ENCODE measurements around the gene COX8C. TPM values are rescaled to one million over a fixed set of nuclear protein-coding genes. Genes with fewer than 3 reads are reported as not detected.

The COX8C gene
- total RNA-seq, 6 experiments from 2014 or later, result not detected

DNA sequence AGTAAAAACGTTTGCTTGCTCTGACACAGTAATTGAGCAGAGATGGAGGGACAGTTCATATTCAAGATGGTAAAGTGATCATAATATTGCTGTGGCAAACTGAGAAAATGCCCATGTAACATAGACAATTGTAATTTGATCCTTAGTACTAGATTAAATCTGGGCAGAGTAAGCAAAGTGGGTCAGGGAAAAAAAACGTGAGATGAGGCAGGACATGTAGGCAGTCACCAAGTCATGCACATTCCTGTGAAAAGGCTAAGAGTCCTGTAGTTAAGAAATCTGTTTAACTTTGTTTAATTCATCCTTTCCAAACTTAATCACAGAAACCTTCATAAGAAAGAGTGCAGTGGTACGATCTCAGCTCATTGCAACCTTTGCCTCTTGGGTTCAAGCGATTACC, 30.3 kb upstream of the COX8C start:
- intact Hi-C loops (cut with DNase I), result no loop called here
- no peak overlapping the region for H3K27ac ChIP-seq
- H3K4me3 ChIP-seq, result no peak overlapping the region
- H3K9me3 ChIP-seq, result no peaks in the 10 kb centered on the region
- ATAC-seq (no peak), DNase-seq (no peak)
- WGBS (ENCODE audit: insufficient coverage, low coverage, low lambda C conversion rate, missing lambda C conversion rate), result 62% methylated on average over 4 of the region's 4 CpGs
- H3K27me3 ChIP-seq, result no peaks in the 10 kb centered on the region
- TF ChIP-seq, protein P1, sequence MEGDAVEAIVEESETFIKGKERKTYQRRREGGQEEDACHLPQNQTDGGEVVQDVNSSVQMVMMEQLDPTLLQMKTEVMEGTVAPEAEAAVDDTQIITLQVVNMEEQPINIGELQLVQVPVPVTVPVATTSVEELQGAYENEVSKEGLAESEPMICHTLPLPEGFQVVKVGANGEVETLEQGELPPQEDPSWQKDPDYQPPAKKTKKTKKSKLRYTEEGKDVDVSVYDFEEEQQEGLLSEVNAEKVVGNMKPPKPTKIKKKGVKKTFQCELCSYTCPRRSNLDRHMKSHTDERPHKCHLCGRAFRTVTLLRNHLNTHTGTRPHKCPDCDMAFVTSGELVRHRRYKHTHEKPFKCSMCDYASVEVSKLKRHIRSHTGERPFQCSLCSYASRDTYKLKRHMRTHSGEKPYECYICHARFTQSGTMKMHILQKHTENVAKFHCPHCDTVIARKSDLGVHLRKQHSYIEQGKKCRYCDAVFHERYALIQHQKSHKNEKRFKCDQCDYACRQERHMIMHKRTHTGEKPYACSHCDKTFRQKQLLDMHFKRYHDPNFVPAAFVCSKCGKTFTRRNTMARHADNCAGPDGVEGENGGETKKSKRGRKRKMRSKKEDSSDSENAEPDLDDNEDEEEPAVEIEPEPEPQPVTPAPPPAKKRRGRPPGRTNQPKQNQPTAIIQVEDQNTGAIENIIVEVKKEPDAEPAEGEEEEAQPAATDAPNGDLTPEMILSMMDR (IDR thresholded peaks at IDR 0.05), result no peak
- TF ChIP-seq POLR2A (IDR thresholded peaks at IDR 0.05), result no peak
- H3K4me1 ChIP-seq, result peaks cover 0 to 2% (median 0%) of the 10 kb centered on the region in 4 donors
- no peaks in the 10 kb centered on the region for H3K36me3 ChIP-seq

DNA sequence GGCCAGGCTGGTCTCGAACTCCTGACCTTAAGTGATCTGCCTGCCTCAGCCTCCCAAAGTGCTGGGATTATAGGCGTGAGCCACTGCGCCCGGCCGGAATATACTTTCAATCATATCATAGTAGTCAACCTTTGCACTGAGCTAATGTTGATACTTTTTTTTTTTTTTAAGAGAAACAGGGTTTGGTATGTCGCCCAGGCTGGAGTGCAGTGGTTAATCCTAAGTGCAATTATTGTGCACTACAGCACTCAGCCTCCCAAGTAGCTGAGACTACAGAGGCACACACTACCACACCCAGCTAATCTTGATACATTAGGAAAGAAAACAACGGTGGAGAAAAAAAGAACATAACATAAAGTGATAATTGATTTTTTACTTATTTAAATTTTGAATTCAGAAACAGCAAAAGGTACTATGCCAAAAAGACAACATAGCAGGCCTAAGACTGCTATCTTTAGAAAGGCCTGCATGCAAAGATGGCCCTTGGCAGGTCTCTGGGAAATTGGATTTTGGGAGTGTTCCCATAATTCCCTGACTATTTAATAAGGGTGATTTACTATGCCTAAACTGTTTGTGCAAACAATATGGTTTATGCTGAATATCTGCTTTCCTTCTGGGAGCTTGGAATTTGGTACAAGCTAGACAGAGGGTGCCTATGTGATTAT, 29.6 kb upstream of the COX8C start:
- WGBS (ENCODE audit: insufficient coverage, low coverage, low lambda C conversion rate, missing lambda C conversion rate), result 75% methylated on average over 6 of the region's 7 CpGs
- no peak overlapping the region for H3K27ac ChIP-seq
- H3K36me3 ChIP-seq, result no peaks in the 10 kb centered on the region
- H3K4me3 ChIP-seq, result no peak overlapping the region
- intact Hi-C loops (cut with DNase I), result no loop called here
- H3K9me3 ChIP-seq, result no peaks in the 10 kb centered on the region
- no peaks in the 10 kb centered on the region for H3K4me1 ChIP-seq
- TF ChIP-seq POLR2A (IDR thresholded peaks at IDR 0.05), result no peak
- TF ChIP-seq, protein P1 (IDR thresholded peaks at IDR 0.05), result no peak
- H3K27me3 ChIP-seq, result no peaks in the 10 kb centered on the region
- ATAC-seq, result no peak
- DNase-seq, result no peak

DNA sequence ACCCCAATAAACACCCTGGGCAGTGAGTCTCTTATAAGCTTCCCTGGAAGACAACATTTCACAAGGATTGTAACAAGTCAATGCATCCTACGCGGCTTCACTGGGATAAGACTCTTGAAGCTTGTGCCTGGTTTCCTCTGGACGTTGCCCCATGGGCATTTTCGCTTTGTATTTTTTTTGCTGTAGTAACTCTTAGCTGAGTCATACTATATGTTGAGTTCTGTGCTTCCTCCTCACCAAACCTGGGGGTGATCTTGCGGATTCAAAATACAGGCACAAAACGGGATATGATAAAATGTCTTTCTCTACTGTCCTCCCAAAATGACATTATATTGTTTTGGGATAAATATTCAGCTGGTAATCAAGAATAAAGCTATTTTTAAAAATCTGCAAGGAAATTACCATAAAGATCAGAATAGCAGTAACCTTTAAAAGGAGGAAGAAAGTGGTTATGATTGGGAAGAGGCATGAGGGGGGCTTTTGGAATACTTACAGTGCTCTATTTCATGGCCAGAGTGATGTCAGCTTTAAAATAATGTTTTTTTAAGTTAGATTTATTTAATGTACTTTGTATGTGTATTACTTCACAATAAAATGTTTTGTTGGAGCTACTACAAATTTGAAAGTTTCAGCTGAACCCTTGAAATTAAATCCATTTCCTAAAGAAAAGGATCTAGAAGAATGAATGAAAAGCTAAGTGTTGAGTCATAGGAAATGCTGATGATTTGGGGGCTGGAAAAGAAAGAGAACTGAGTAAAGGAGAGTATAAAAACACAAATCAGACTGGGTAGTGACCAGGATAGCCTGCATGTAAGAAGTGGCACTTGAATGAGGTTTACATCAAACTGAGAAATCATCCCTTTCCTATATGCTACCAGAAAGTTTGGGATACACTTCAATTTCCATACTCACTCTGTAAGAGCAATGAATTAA, 28.8 kb upstream of the COX8C start:
- DNase-seq (no peak), ATAC-seq (peak in 3 of 4 donors; percentile 36 to 50 (median 38))
- Histone ChIP-seq H3K4me3 (no peak overlapping the region), H3K4me1 (no peaks in the 10 kb centered on the region), H3K9me3 (no peaks in the 10 kb centered on the region), H3K27ac (no peak overlapping the region), H3K27me3 (no peaks in the 10 kb centered on the region), H3K36me3 (no peaks in the 10 kb centered on the region)
- WGBS (ENCODE audit: insufficient coverage, low coverage, low lambda C conversion rate, missing lambda C conversion rate), result 51% methylated on average over 6 of the region's 6 CpGs
- intact Hi-C loops (cut with DNase I), result no loop called here
- TF ChIP-seq, protein P1 (IDR thresholded peaks at IDR 0.05), result no peak
- TF ChIP-seq POLR2A (IDR thresholded peaks at IDR 0.05), result no peak

DNA sequence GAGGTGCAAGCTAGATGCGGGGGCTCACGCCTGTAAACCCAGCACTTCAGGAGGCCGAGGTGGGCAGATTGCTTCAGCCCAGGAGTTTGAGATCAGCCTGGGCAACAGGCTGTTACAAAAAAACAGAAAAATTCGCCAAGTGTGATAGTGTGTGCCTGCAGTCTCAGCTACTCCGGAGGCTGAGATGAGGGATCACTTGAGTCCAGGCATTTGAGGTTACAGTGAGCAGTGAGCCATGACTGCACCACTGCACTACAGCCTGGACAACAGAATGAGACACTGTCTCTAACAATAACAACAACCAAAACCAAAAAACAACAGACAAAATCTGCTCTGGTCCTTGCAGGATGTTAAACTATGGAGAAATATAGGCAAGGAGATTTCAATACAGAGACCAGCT, 28.1 kb upstream of the COX8C start:
- no peak overlapping the region for H3K27ac ChIP-seq

More for the DNA sequence above, 28.1 kb upstream of the COX8C start:
- H3K9me3 ChIP-seq, result no peaks in the 10 kb centered on the region
- no peak for DNase-seq
- no peak for TF ChIP-seq POLR2A (IDR thresholded peaks at IDR 0.05)
- TF ChIP-seq, protein P1 (IDR thresholded peaks at IDR 0.05), result no peak
- H3K27me3 ChIP-seq, result no peaks in the 10 kb centered on the region
- WGBS (ENCODE audit: insufficient coverage, low coverage, low lambda C conversion rate, missing lambda C conversion rate), result 72% methylated on average over 5 of the region's 5 CpGs
- no peak overlapping the region for H3K4me3 ChIP-seq
- intact Hi-C loops (cut with DNase I), result no loop called here
- no peaks in the 10 kb centered on the region for H3K36me3 ChIP-seq
- ATAC-seq, result no peak
- no peaks in the 10 kb centered on the region for H3K4me1 ChIP-seq

All from right lobe of liver (tissue), 6 donors.